Upper lobe of left lung (tissue), 6 donors: Measurements from ENCODE around the gene NUMBL. TPM values are rescaled to one million over a fixed set of nuclear protein-coding genes. Genes with fewer than 3 reads are reported as not detected.

Experiments
- ATAC-seq, 2 donors: fragments of 200-7000 bp; cut with Tn5 transposase; one replicate each; pipeline ENCODE4 v1.9.1; 2022; ENCODE audit warnings: mild to moderate bottlenecking in 2 of 2, moderate library complexity in 2 of 2; ENCODE audit not compliant: low FRiP score in 2 of 2
- DNase-seq, 2 donors: peaks; one replicate each; pipeline ENCODE4 v3.0.0-alpha.2; 2019 to 2020
- H3K27ac ChIP-seq, 4 donors: fragments of 200-600 bp; sonication (generic); one replicate each; pipeline ENCODE4 v1.5.1; 2016 to 2019
- H3K27me3 ChIP-seq, 4 donors: fragments of 200-600 bp; sonication (generic); one replicate each; pipeline ENCODE4 v1.5.1; 2017 to 2019
- H3K36me3 ChIP-seq, 4 donors: fragments of 200-600 bp; sonication (generic); one replicate each; pipeline ENCODE4 v1.5.1; 2016 to 2019
- H3K4me1 ChIP-seq, 4 donors: fragments of 200-600 bp; sonication (generic); one replicate each; pipeline ENCODE4 v1.5.1; 2018 to 2019
- H3K4me3 ChIP-seq, 4 donors: fragments of 200-600 bp; sonication (generic); one replicate each; pipeline ENCODE4 v1.5.1; 2017 to 2019; ENCODE audit warnings: mild to moderate bottlenecking in 2 of 4, moderate library complexity in 1 of 4
- H3K9me3 ChIP-seq, 4 donors: fragments of 200-600 bp; sonication (generic); one replicate each; pipeline ENCODE4 v1.5.1; 2018 to 2019
- EP300 ChIP-seq, 4 donors: sonication (generic); formaldehyde crosslinking; IDR thresholded peaks; one replicate each; pipeline ENCODE4 v1.5.1; 2017; ENCODE audit warnings: antibody characterized with exemption in 4 of 4, control low read depth in 2 of 4
- POLR2A ChIP-seq, 4 donors: fragments of 450-650 bp; IDR thresholded peaks; one replicate each; pipeline ENCODE4 v1.5.1; 2016 to 2017; ENCODE audit warnings: antibody characterized with exemption in 4 of 4, mild to moderate bottlenecking in 2 of 4
- POLR2AphosphoS5 ChIP-seq, 2 donors: sonication (generic); formaldehyde crosslinking; IDR thresholded peaks; one replicate each; pipeline ENCODE4 v1.5.1; 2017; ENCODE audit warnings: antibody characterized with exemption in 2 of 2
- WGBS, 2 donors: methylation state at CpG; one replicate each; pipeline ENCODE4 v1.1.5; 2017 to 2018; 5-methylcytosine and 5-hydroxymethylcytosine counted together
- total RNA-seq, 6 donors: library from RNA; depleted of rRNA in 4 of 6; stranded (reverse); fragments of >200 nt in 4 of 6; gene quantifications; one replicate each; pipeline versions ENCODE4 v1.1.0 to v1.2.1, GENCODE V29; 2016 to 2021
- TF ChIP-seq, protein P1 (sequence below), 6 experiments: fragments of 450-650 bp in 4 of 6; fragments of 200-600 bp in 2 of 6; sonication (generic) in 2 of 6; IDR thresholded peaks; one replicate each; pipeline ENCODE4 v1.5.1; 2016 to 2019; ENCODE audit warnings: antibody characterized with exemption in 6 of 6
- donor health status: DM: no; HTN: no; CAD: no; lungs with moderate emphysema.
- donor health status: DM: no; HTN: yes; CAD: no; lungs with severe emphysema.

The NUMBL gene
- total RNA-seq, 6 donors from 2014 or later: 18.0 to 133 (median 23.8) TPM

DNA sequence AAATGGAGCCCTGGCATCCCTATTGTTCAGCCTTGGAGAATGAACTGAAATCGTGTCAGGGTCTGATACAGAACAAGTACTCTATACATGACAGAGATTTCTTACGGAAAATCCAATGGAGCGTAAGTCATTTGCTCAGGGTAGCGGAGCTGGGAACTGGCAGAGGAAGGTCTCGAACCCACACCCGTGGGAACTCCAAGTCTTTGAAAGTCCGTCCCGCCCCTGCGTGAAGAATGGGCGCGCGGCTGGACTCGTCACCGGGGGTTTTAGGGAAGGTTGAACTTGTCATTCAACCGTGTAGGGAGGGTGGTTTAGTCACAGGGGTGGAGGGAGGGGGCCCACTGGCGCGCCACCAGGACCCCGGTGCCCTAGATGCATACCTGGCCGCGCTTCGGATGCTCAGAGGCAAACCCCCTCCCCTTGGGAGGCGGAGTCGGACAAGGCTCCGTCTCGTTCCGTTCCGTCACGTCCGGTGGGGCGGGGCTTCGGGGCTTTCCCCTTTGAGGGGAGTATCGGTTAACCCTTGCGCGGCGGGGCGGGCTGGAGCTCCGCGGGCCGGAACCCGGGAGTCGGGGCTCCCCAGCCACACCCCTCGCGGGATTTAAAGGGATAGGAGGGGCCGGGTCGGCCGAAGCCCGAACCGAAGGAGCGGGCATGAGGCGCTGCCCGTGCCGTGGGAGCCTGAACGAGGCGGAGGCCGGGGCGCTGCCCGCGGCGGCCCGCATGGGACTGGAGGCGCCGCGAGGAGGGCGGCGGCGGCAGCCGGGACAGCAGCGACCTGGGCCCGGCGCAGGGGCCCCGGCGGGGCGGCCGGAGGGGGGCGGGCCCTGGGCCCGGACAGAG lies 26.3 kb upstream of the NUMBL start, which contains the start of the genes COQ8B and ITPKC:
Gene COQ8B (minus strand): TSS at position 405 of the 843 bp plus-strand sequence. CDS start 2,254 bp downstream, outside the sequence.
Gene ITPKC (plus strand): TSS at position 631 of the 843 bp plus-strand sequence. CDS start 24 bp downstream, at position 655.
- 0 to 1% methylated on average over 7 to 22 of the region's 76 CpGs for WGBS, 2 donors
- Histone ChIP-seq H3K27ac (peak within 1 kb of the TSS; percentile 98 to 99 (median 98)), H3K36me3 (peaks cover 0 to 7% (median 0%) of the 10 kb centered on the region in 4 donors), H3K9me3 (no peaks in the 10 kb centered on the region), H3K4me3 (peak within 1 kb of the TSS; percentile 75 to 90 (median 76)), H3K4me1 (peaks cover 36 to 72% (median 46%) of the 10 kb centered on the region in 4 donors), H3K27me3 (no peaks in the 10 kb centered on the region)
- TF ChIP-seq, protein P1, sequence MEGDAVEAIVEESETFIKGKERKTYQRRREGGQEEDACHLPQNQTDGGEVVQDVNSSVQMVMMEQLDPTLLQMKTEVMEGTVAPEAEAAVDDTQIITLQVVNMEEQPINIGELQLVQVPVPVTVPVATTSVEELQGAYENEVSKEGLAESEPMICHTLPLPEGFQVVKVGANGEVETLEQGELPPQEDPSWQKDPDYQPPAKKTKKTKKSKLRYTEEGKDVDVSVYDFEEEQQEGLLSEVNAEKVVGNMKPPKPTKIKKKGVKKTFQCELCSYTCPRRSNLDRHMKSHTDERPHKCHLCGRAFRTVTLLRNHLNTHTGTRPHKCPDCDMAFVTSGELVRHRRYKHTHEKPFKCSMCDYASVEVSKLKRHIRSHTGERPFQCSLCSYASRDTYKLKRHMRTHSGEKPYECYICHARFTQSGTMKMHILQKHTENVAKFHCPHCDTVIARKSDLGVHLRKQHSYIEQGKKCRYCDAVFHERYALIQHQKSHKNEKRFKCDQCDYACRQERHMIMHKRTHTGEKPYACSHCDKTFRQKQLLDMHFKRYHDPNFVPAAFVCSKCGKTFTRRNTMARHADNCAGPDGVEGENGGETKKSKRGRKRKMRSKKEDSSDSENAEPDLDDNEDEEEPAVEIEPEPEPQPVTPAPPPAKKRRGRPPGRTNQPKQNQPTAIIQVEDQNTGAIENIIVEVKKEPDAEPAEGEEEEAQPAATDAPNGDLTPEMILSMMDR (IDR thresholded peaks at IDR 0.05): peak; percentile 21 to 85 (median 64)
- TF ChIP-seq EP300 (IDR thresholded peaks at IDR 0.05) (peak in 3 of 4 donors; percentile 52 to 95 (median 64)), POLR2A (IDR thresholded peaks at IDR 0.05) (peak in 3 of 4 donors; percentile 84 to 95 (median 85)), POLR2AphosphoS5 (IDR thresholded peaks at IDR 0.05) (peak; percentile 88 to 96)
- ATAC-seq (peak; percentile 88 to 89), DNase-seq (peak; percentile 99 to 100)

DNA sequence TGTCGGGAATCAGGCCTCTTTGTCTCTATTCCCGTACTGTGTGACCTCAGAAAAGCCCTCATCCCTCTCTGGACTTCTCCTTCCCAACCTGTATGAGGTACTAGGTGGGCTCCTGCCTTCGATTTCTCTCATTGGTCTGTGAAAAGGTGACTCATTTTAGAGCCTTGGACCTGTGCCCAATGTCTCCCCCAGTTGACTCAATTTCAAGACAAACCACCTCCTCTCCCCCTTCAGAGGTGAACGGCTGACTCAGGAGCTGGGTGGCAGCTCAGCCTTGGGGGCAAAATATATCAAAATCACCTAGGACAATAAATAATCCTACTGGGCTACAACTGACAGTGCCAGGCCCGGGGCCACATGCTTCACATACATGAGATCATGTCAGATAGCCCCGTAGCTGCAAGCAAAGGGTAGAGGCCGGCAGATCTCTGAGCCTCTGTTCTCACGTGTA lies 25.6 kb upstream of the NUMBL start:
- peak overlapping the region; percentile 75 to 90 (median 76) for H3K4me3 ChIP-seq
- 8 to 15% methylated on average over 8 of the region's 8 CpGs for WGBS, 2 donors
- H3K9me3 ChIP-seq: no peaks in the 10 kb centered on the region
- H3K36me3 ChIP-seq: peaks cover 0 to 11% (median 5%) of the 10 kb centered on the region in 4 donors
- H3K27me3 ChIP-seq: no peaks in the 10 kb centered on the region
- ATAC-seq (no peak), DNase-seq (no peak)
- no peak for TF ChIP-seq EP300 (IDR thresholded peaks at IDR 0.05)
- peak in 1 of 4 donors; percentile 6 for TF ChIP-seq POLR2A (IDR thresholded peaks at IDR 0.05)
- H3K4me1 ChIP-seq: peaks cover 31 to 65% (median 39%) of the 10 kb centered on the region in 4 donors
- peak overlapping the region; percentile 98 to 99 (median 98) for H3K27ac ChIP-seq

DNA sequence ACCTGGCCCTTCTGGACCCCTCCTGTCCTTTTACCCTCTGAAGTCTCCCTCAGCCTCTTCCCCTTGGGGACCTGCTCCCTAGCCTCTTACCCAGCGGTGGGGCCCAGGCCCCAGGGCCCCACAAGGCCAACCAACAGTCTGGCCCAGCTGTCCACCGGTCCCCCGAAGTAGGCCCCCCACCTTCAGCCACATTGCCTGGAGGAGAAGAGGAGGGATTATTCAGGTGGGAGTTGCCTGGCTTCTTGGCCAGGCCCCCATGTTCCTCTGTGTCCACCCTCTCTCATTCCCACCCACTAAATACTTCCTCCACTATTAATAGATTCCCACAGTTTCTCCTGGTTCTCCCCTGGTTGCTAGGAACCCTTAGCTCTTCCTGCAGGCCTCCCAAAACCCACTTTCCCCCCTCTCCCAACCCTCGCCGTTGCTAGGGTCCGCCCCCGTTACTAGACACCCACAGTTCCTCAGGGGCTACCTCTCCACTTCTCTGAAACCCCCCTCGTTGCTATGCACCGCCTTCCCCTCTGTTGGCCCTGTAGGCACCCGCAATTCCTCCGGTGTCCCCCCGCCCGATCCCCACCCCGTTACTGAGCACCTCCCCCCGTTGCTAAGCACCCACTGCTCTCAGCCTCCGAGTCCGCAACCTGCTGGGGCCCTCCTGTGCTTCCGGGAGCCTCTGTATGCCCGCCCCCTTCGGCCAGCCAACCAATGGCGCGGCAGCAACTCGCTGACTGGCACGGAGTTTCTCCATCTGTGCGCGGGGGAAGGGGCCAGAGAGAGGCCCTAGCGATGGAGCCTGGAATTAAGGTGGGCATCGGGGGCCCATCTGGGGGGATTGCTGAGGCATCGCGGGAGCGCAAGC lies 24.2 kb upstream of the NUMBL start:
- Histone ChIP-seq H3K4me1 (peaks cover 27 to 52% (median 28%) of the 10 kb centered on the region in 4 donors), H3K36me3 (peaks cover 1 to 24% (median 16%) of the 10 kb centered on the region in 4 donors), H3K27ac (peak overlapping the region; percentile 98 to 99 (median 98)), H3K4me3 (peak overlapping the region; percentile 48 to 90 (median 76)), H3K27me3 (no peaks in the 10 kb centered on the region), H3K9me3 (no peaks in the 10 kb centered on the region)
- ATAC-seq (peak; percentile 86 to 89), DNase-seq (peak; percentile 98 to 99)
- TF ChIP-seq, protein P1 (IDR thresholded peaks at IDR 0.05): peak in 1 of 6 experiments; percentile 21
- TF ChIP-seq POLR2AphosphoS5 (IDR thresholded peaks at IDR 0.05): peak; percentile 5 to 44
- no peak for TF ChIP-seq EP300 (IDR thresholded peaks at IDR 0.05)
- TF ChIP-seq POLR2A (IDR thresholded peaks at IDR 0.05): peak in 1 of 4 donors; percentile 27
- WGBS, 2 donors: 5 to 13% methylated on average over 17 to 30 of the region's 31 CpGs

DNA sequence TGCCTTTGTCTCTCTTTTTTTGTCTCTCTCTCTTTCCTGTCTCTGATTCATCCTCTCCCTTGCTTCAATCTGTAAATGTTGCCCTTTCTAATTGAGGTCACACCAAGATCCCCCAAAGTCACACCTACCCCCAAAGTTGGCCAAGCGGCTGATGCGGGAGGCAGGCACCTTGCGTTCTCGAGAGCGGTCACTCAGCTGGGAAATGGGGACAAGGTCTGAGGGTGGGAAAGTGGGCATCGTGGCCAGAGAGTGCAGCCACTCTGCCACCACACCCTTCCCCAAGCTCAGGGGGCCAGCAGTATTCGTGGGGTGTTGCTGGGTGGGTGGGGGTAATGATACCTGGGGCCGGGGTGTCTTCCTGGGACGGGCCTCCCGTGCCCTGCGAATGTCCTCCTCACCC lies 23.5 kb upstream of the NUMBL start:
- Histone ChIP-seq H3K4me1 (peaks cover 23 to 44% (median 24%) of the 10 kb centered on the region in 4 donors), H3K9me3 (no peaks in the 10 kb centered on the region), H3K27me3 (no peaks in the 10 kb centered on the region), H3K36me3 (peaks cover 6 to 31% (median 21%) of the 10 kb centered on the region in 4 donors), H3K27ac (peak overlapping the region; percentile 98 to 99 (median 98)), H3K4me3 (peak overlapping the region in 2 of 4 donors; percentile 75 to 76)
- DNase-seq: no peak
- TF ChIP-seq POLR2AphosphoS5 (IDR thresholded peaks at IDR 0.05) (no peak), POLR2A (IDR thresholded peaks at IDR 0.05) (no peak), EP300 (IDR thresholded peaks at IDR 0.05) (no peak)
- TF ChIP-seq, protein P1 (IDR thresholded peaks at IDR 0.05): no peak
- ATAC-seq: no peak
- WGBS, 2 donors: 87 to 96% methylated on average over 9 to 11 of the region's 11 CpGs
